ENCODE data around the gene IGFBP2.

IGFBP2 gene

GRCh38 chr2:216665717-216666116 lies 32.5 kb downstream of the IGFBP2 start:
- DNase-seq, result peak; percentile 39

DNA sequence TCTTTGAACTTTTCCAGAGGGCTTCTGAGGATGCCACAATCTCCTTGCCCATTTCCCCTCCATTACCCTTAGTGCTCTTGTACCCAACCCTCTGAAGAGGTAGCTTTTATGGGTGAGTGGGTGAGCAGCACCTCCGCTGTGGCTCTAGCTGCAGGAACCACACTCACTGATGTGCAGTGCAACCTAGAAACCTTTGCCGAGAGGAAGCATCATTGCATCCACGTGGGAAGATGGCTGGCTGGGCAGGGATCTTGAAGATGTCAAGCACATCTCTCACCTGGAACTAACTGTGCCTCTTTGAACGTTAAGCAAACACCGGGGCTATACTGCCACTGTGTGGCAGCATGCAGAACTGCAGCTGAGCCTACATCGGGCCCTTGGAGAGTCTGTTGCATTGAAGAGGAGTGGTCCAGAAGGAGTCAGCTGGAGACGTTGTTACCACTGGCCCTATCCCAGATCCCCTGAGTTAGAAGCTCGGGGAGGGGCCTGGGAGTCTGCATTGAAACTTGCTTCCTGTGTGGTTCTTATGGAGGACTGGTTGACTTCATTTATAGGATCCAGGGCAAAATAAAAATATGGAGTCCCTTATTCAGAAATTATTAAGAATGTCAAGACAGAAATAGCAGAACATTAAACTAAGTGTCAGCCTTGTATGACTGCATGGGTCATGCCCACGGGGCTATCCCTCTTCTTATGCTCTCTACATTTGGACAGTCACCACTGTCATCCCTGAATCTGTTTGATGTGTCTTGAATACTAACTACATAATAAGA lies 33.4 kb downstream of the IGFBP2 start:
- peak; percentile 61 for DNase-seq

DNA sequence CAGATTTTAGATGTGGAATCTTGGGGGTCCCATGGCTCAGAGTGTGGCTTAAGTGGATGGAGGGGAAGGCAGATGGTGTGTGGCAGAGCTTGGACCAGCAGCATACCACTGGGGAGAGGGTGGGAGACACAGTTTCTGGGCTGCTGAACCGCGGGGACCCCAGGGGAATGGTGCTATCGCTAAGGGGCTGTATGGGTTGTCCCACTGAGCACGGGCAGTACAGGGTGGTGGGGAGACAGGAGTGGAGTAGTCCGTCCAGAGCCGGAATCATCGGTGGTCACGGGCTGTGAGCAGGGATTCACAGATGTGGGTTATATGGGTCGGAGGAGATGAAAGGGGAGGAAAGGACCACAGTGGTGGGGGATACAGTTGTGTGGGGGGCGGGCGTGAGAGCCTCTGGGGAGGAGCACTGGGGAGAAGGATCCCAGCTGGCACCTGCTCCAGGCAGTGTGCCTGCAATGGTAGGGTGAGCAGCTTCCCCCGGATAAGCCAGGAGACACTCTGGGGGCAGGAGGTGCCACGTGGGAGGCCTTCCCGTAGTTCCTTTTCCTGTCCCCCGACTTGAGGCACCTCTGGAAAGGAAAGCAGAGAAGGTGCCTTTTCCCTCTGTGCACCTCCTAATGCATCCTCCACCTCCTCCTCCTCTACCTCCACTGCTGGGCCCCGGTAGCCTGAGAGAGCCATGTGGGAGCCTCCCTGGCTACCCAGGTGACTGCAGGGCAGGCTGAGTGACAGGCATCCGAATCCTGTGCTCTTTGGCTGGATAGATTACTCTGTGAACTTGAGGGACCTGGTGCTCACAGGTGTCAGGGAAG lies 37.3 kb downstream of the IGFBP2 start:
- DNase-seq, result no peak

GRCh38 chr2:216671081-216671411 lies 37.8 kb downstream of the IGFBP2 start:
- DNase-seq, result no peak

DNA sequence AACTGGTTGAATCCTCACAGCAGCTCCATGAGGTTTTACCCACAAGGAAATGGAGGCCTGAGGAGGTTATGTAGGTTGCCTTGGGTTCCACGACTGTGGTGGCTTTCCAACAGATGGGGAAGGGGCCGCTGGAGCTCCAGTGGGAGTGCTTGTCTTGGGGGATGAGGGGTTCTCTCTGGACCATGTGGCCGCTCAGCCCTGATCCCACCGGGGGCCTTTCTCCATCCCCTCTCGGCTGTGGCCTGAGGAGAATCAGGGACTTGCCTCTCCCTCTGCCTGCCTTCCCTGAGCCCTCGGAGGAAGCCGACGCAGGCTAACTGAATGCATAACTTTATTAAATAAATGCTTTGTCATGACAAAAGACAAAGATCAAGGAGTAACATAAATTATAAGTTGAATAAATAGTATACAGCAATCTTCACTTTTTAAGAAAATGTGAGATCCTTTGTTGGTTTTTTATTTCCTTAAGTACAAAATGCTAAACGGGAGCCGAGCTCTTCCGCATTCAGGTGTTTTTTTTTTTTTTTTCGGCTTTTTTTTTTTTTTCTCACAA lies 38.6 kb downstream of the IGFBP2 start:
- no peak for DNase-seq

GRCh38 chr2:216672466-216672865 lies 39.2 kb downstream of the IGFBP2 start:
- no peak for DNase-seq

GRCh38 chr2:216673021-216673420 lies 39.8 kb downstream of the IGFBP2 start:
- no peak for DNase-seq

DNA sequence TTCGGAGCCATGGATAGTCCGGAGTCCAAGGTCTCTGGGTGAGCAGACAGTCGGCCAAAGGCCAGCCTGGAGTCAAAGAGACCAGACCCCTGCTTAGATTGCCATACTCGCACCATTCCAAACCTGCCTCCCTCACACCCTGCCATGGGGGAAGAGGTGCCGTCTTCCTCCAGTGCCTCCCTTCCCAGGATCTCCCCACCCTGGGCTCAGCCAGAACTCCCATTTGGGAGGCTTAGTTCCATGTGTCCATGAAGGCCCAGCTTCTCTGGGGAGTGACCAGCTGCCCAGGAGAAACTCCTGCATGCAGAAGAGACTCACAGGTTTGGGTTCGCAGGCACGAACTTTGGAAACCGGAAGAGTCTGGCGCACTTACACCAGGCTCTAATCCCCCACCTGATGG lies 40.4 kb downstream of the IGFBP2 start:
- DNase-seq, result no peak

DNA sequence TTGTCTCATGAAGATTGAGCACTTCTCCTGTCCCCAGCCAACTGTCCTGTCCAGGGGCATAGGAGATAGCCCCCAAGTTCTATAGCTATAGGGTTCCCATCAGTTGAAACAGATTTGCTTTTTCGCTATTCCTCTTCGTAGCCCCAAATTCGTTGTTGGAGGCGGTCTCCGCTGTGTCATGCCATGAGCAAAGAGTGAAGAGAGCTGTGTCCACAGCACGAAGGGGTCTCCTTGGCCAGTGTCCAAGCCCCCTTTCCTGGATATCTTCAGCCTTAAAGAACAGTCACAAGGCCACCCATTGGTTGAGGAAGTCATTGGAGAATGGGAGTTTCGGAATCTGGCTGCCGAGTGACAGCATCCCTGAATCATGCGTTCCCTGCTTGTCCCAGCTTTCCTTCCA lies 41.2 kb downstream of the IGFBP2 start:
- no peak for DNase-seq

- no peak for DNase-seq
These were observed 43.4 kb downstream of the IGFBP2 start for GRCh38 chr2:216676630-216677029.

DNA sequence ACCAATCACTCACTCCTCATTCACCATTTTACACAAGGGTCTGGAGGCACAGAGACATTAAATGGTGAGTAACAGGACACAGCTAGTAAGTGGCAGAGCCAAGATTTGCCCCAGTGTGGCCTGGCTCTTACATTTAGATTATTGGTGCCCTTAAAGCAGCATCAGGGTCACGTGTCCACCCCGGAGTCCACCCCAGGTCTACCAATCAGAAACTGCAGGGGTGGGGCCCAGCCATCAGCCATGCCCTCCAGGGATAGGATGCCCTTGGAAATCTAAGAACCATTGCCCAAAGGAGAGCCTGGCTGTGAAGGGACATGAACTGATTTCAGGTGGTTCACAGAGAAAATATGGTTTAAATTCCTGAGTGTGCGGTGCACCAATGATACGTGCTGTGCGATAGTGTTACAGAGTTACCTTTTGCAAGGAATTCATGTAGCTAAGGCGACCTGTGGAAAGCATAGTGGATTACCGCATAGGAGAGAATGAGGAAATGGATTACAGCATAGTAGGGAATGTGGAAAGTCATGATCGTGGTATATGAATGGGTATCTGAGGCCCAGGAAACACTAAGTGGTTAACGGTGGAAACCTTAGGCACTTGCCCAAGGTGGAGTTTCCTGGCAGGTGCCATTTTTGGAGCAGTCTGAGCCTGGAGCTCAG lies 44.3 kb downstream of the IGFBP2 start:
- no peak for DNase-seq

DNA sequence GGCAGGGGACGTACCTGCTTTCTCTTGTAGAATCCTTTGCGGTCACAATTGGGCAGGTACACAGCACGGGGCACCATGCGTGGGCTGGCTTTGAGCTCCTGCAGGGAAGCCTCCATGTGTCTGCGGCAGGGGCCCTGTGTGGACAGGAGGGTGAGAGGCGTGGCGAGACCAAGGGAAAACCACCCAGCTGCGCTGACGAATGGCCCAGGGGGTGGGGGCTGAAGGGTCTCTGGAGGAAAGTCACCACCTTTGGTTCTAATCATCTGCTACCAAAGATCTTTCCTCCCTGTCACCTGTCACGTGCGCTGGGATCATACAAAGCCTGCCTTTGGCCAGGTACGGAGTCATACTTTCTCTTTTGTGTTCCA lies 44.9 kb downstream of the IGFBP2 start:
- no peak for DNase-seq

GRCh38 chr2:216678813-216679657 lies 45.8 kb downstream of the IGFBP2 start:
- no peak for DNase-seq

- no peak for DNase-seq
These were observed 46.4 kb downstream of the IGFBP2 start for GRCh38 chr2:216679658-216680024.

DNA sequence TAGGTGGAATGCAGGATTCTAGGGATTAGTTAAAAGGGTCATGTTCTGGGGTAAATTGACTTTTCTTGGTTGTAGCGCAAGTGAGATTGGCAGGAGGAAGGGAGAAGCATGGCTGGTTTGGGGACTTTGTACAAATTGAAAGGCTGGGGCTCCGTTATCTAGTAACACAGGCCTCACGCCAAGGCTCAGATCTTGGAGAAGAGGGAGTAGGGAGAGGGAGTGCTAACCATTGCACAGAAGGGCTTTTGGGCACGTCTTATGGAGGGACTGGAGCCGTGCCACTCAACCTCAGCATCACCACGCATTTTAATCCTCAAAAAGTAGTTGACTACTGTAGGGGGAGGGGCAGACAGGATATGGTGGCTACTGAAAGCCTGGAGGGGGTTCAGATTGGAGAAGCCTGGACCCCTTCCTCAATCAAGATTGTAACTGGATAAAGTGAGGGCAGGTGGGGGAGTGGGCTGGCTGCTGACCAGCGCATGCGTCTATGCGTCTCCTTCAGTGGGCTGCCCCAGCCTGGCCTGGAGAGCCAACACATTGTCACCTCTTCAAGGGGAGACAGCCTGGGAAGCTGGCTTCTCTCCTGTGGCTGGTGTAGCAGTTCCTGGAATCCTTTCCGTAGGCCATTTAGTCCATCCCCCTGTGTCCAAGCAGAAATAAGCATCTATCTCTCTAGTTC lies 47.9 kb downstream of the IGFBP2 start:
- DNase-seq, result no peak

- no peak for DNase-seq
These were observed 48.5 kb downstream of the IGFBP2 start for GRCh38 chr2:216681683-216682082.

- DNase-seq, result peak; percentile 84
These were observed 50.6 kb downstream of the IGFBP2 start for GRCh38 chr2:216683846-216684245.

GRCh38 chr2:216685327-216685875 lies 52.2 kb downstream of the IGFBP2 start:
- DNase-seq, result no peak

GRCh38 chr2:216687111-216687510 lies 53.9 kb downstream of the IGFBP2 start:
- DNase-seq, result no peak

GRCh38 chr2:216687646-216688045 lies 54.4 kb downstream of the IGFBP2 start:
- no peak for DNase-seq

- no peak for DNase-seq
These were observed 55.6 kb downstream of the IGFBP2 start for GRCh38 chr2:216688731-216689340.

Measured in fibroblast of skin of right biceps (primary cell).